COLO668 (cell line): ENCODE data around the gene NYNRIN.

Source experiments
- DNase-seq: peaks from one replicate; lab custom pipeline; 2025; ENCODE audit not compliant: unreplicated experiment; lab: John Stamatoyannopoulos, UW

The NYNRIN gene

DNA sequence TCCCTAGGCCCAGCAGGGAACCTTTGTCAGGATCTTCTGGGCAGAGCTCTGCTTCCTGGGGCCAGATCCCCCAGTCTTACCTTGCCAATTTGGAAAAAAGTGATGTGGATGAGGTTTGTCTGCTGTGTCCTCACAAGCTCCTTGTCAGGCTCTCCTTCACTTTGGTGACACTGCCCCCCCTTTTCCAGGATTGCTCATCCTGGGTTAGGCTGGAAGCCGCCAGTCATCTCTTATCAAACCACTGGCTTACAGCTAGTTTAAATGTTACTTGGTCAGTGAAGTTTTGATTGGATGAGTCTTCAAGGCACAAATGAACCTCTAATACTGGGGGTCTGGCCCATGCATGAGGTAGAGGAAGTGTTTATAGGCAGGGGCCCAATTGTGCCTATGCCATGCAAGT lies 15.3 kb downstream of the NYNRIN start:
- DNase-seq: no peak

DNA sequence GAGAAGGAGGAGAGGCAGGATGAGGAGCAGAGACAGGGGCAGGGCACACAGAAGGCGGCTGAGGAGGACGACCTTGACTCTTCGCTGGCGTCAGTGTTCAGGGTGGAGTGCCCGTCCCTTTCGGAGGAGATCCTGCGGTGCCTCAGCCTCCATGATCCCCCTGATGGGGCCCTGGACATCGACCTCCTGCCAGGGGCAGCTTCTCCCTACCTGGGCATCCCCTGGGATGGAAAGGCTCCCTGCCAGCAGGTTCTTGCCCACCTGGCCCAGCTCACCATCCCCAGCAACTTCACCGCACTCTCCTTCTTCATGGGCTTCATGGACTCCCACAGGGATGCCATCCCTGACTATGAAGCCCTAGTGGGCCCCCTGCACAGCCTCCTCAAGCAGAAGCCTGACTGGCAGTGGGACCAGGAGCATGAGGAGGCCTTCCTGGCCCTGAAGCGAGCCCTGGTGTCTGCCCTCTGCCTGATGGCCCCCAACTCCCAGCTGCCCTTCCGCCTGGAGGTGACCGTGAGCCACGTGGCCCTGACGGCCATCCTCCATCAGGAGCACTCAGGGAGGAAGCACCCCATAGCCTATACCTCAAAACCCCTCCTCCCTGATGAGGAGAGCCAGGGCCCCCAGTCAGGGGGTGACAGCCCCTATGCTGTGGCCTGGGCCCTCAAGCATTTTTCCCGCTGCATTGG lies 16.1 kb downstream of the NYNRIN start:
- no peak for DNase-seq

DNA sequence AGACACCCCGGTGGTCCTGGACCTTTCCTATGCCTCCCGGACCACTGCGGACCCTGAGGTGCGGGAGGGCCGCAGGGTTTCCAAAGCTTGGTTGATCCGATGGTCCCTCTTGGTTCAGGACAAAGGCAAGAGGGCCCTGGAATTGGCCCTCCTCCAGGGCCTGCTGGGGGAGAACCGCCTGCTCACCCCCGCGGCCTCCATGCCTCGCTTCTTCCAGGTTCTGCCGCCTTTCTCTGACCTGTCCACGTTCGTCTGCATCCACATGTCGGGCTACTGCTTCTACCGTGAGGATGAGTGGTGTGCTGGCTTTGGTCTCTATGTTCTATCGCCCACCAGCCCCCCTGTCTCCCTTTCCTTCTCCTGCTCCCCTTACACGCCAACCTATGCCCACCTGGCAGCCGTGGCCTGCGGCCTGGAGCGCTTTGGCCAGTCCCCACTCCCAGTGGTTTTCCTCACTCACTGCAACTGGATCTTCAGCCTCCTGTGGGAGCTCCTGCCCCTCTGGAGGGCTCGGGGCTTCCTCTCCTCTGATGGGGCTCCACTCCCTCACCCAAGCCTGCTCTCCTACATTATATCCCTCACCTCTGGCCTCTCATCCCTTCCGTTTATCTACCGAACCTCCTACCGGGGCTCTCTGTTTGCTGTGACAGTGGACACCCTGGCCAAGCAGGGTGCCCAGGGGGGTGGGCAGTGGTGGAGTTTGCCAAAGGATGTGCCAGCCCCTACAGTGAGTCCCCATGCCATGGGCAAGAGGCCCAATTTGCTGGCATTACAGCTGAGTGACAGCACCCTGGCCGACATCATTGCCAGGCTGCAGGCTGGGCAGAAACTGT lies 16.8 kb downstream of the NYNRIN start:
- DNase-seq: no peak

DNA sequence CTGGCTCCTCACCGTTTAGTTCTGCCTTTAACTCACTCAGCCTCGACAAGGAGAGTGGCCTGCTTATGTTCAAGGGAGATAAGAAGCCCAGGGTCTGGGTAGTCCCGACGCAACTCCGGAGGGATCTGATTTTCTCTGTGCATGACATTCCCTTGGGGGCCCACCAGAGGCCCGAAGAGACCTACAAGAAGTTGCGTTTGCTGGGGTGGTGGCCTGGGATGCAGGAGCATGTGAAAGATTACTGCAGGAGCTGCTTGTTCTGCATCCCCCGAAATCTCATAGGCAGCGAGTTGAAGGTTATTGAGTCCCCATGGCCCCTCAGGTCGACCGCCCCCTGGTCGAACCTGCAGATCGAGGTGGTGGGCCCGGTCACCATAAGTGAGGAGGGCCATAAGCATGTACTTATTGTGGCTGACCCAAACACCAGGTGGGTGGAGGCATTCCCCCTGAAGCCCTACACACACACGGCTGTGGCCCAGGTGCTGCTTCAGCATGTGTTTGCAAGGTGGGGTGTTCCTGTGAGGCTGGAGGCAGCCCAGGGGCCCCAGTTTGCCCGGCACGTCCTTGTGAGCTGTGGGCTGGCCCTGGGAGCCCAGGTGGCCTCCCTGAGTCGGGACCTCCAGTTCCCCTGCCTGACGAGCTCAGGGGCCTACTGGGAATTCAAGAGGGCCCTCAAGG lies 17.6 kb downstream of the NYNRIN start:
- no peak for DNase-seq

DNA sequence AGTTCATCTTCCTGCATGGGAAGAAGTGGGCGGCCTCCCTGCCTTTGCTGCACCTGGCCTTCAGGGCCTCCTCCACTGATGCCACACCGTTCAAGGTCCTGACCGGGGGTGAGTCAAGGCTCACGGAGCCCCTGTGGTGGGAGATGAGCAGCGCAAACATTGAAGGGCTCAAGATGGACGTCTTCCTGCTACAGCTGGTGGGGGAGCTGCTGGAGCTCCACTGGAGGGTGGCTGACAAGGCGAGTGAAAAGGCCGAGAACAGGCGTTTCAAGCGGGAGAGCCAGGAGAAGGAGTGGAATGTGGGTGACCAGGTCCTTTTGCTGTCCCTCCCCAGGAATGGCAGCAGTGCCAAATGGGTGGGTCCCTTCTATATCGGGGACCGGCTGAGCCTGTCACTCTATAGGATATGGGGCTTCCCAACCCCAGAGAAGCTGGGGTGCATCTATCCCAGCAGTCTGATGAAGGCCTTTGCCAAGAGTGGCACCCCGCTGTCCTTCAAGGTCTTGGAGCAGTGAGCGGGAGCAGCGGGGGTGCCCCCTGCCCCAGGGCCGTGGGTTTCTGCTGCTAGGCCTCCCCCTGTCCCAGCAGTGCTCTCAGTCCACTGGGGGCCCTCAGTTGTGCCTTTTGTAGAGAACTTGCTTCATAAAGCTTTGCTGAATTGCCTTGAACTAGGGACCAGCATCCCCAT lies 18.3 kb downstream of the NYNRIN start:
- DNase-seq: no peak

DNA sequence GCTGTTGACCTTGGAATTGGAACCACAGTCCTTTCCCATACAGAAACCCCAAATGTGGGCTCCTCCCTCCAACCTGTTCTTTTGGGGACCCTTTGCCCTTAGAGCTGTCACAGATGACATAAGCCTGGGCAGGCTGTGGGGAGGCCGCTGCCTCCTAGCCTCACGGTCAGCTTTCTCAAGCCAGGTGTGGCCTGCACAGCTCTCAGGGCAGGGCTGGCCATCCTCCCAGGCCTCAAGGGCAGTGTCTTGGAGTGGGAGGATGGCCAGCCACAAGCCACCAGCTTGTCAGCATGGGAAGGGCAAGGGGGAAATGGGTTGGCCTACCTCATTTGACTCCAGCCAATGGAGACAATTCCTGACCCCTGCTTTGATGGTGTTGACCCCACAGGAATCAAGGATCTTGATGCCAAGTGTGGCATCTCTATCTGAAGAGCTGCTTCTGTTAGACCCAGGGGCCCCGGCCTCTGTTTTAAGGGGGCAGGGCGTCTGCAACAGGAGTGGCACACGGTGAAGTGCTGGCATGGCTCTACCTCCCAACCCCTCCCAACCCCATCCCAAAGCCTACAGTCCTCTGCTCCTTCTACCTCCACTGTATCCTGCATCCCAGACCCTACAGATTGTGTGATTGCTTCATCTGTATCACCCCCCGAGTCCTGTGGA lies 19.2 kb downstream of the NYNRIN start:
- no peak for DNase-seq

DNA sequence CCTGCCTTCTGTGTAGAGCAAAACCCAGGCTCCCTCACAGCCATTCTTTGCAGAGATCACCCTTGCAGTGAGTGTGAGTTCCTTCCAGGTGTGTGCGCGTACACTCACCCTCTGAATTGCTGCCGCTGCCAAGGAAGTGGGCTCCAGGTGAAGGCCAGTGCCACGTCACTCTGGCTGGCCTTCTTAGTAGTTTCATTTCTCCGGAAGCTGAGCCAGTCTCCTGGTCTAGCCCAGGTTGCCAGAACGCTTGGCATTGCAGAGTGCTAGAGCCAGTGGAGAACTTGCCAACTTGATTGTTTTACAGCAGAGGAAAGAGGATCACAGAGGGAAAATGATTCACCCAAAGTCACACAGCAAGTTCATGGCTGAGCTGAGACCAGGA lies 19.7 kb downstream of the NYNRIN start:
- no peak for DNase-seq

DNA sequence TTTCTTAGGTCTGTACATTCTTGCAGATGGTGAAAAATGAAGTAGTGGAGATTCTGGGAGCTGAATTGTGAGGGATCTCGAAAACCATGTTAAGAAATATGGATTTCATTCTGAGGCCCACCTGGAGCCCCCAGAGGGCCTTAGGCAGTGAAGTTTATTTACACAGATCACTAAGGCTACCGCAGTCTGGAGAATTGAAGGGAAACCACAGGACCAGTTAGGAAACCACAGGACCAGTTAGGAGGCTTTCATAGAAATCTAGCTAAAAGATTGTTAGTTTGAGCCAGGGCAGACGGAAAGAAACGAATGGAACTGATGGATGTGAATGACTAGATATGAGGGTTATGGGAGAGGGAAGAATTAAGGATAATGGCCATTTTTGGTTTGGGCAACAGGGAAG lies 23.5 kb downstream of the NYNRIN start:
- no peak for DNase-seq

DNA sequence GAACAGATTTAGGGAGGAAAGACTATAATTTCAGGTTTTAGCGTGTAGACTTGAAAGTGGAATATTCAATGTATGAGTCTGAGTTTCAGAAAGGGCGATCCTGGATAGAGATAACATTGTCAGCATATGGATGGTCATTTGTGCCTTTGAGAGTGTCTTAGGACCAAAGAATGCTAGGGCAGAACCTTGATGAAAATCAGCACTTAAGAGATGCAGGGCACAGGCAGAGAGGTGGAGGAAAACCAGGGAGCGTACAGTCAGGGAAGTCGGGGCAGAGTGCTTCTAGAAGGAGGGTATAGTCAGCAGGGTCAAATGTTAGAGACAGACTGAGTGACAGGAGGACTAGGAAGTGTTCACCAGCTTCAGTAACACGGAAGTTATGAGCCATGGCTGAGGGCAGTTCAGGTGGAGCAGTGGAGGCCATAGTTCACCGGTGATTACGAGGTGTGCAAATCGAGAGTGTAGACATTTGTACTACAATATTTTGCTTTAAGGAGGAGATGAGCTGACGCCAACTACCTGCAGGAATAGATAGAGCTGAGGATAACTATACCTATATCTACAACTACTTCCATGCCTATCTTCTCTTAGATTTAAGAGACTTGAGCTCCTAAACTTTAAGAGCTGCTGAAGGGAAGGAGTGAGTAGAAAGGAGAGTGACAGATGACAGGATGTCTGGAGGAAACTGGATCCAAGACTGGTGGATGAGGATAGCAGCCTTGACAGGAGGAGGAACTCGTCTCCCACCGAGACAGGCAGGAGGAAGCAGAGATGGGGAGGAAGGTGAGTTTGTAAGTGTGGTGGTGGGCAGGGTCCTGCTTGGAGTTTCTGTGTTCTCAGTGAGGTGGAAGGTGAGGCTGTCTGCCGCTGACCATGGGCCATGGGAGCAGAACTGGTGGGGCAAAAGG lies 24.1 kb downstream of the NYNRIN start:
- no peak for DNase-seq

DNA sequence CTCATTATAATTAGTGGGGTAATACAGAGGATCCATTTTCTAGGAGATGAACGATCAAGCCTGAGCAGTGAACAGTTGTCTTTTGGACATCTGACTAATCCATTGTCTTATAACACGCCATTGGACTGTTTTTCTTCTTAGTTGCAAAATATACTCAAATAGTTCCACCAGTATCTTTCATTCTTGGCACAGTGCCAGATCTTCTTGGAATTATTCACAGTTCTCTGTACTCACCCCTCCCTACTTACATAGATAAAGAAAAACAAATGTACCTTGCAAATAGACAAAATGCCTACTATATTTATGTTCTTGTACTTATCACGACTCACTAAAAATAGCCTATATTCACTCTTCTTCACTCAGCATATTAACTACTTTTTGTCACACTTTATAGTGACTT lies 26.9 kb downstream of the NYNRIN start:
- no peak for DNase-seq

DNA sequence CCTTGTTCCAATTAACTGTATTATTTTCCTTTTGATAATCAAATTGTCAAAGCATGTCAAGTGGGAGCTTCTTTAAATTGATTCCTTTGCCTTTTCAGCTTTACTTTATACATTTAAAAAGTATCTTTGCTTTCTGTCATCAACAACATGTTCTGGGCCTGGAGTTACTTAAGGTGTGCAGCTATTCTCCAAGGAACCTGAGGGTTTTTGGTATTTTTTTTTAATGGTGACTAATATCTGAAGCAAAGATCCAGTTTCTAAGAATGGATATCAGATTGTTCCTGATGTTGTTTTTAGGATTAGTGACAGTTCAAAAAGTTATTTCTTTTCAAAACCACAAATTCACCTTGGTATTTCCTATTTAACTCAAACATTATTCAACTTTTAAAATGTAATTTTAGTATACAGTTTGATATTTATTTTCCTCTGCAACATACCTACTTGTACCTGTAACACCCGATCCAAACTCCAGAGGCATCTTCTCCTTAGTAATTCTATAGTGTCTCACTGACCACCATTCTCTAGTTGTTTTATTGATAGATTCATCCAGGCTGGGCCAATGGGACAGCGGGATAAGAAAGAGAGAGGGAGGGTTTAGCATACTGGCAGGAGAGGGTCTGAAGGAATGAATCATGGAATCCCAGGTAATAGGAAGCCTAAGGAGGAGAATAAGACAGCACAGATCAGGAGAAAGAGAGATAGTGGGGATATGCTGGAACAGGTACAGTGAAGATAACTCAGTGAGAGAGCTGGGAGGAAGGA lies 27.5 kb downstream of the NYNRIN start:
- DNase-seq: no peak

DNA sequence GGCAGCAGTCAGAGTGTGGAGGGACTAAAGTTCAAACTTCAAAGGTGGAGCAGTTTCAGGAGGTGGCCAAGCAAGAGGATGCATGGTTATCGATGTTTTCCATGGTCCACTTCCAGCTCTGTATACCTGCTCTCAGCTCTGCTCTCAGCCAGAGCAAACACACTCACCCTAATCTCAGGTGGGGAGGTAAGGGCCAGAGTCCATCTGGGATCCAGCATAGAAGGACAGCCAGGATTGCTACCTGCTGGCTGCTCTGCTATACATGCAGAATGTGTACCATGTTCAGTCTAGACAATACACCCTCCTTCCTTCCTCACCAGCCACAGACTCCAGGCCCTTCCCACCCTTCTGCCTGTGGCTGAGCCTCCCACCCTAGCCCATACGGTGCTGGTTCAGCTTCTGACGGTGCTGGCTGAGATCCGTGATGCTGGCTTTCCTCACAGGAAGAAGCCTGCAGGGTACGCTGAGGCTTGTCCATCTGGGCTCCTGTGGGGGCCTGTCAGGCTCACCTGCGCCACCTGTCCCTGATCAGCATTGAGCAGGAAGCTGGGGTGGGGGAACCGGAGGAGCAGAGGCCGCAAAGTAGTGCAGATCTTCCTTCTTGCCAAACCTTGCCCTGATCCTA lies 28.2 kb downstream of the NYNRIN start:
- peak; percentile 69 for DNase-seq

DNA sequence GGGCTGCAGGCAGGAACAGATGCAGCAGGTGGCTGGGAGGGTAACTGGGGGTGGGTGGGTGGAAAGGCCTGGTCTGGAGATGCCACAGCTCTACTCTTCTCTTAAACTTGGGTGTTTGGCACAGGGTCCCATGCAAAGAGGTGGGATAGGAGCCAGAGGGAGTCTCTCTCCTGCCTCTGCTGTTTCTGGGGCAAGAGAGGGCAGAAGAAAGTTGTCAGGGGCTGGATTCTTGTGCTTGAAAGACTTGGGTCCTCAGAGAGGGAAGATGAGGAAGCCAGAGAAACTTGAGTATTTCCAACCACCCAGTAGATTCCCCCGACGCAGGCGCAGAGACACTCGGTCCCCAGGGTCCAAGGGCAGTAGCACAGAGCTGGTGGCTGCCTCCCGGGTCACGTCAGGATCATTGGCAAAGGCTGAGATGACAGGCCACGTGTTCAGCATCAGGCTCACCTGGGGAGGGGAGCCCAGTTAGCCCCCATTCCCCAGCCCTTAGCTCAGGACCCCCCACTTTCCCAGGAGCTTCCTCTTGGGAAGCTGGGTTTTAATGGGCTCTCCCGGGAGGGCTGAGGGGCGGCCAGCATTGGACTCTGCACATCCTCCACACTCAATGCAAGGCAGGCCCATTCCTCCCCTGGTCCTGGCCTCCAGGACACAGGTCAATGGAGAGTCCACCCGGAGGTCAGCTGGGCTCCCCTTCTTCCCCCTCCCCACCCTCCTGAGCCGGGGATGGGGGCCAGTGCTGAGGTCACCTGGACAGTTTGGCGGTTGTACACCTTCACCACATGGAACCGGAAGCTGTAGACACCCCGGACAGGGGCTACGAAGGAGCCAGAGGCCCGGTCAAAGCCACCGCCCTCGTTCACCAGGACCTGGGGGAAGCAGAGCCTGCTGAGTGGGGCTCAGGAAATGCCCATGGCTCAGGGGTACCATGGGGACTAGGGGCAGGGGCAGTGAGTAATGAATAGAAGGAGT lies 29.0 kb downstream of the NYNRIN start:
- no peak for DNase-seq

DNA sequence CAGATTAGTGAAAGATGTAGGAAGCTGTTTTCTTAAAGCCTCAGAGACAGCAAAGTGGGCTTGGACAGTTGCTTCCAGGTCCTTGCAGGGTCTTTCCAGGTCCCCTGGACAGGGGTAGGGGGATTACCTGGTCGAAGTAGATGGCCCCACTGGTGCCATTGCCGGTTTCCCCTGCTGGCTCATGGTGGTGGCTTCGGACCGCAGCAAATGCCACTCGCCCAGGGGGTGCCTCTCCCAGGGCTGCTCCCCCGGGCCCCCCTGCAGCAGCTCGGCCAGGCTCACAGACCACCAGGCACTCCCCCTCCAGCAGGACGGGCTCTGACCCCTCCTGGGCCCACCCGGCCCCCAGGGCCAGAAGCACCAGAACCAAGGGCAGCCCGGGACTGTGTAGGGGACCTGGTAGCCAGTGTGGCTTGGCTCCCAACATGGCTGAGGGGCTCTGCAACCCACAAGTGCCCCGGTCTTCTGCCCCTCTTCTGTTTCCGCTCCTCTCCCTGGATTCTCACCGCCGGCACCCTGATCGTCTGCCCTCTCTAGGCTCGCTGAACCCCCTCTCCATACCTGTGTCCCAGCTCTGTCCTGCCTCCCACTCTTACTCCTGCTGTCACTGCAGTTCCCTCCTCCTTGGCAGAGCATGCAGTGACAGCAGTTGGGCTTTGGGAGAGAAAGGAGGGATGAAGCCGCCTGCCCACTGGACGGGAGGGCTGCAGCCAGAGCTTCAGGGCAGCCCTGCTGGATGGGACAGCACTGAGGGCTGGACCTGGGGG lies 30.0 kb downstream of the NYNRIN start:
- no peak for DNase-seq

DNA sequence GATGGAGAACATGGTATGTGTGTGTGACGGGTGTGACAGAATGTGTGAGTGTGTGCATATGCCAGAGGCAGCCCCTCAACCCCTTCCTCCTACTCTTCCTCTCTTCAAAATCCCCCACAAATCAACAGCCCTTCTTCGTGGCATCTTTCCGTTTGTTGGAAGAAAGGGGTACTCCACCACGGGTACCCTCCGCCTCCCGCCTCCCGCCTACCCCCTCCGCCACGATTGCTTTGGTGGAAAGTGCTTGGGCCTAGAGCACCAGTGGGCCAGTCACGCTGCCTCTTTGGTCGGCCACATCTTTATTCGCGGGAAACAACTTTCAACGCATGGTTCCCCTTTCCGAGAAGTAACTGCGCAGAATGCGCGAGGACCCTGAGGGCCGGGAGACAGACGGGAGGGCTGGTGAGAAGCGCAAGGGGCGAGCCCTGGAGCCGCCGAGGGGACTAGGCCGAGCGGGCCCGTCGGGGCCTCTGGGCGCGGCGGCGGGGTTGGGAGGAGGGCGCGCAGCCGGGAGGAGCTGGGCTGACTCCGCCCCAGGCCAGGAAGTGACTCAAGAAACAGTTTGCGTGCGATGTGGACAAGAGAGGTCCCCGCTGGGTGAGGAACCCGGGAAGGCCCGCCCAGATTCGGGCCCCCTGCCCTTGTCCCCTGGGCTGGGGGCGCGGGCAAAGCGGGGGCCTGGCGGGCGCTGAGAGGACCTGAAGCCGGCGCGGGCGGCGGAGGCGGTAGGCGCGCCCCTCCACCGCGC lies 30.8 kb downstream of the NYNRIN start, which contains the start of the genes CBLN3 and KHNYN:
CBLN3 (minus strand) TSS at position 274 of the 748 bp plus-strand sequence. CDS start 614 bp downstream, outside the sequence.
KHNYN (plus strand) TSS at position 560 of the 748 bp plus-strand sequence. CDS start 777 bp downstream, outside the sequence.
- peak; percentile 91 for DNase-seq
